AG04449 (cell line): ENCODE results near the gene ASB6.

Experiments used
- CTCF ChIA-PET: fragments of 350-600 bp; formaldehyde crosslinking; extraction: SDS; loops from one replicate; lab custom pipeline; 2021; ENCODE audit warnings: antibody characterized with exemption; lab: Yijun Ruan, JAX
- POLR2A ChIA-PET: fragments of 400-600, 350-600 bp; formaldehyde crosslinking; extraction: SDS; loops from one replicate; lab custom pipeline; 2020; ENCODE audit warnings: antibody characterized with exemption, inconsistent platforms; lab: Yijun Ruan, JAX
- DNase-seq: peaks from one replicate; pipeline ENCODE4 v3.0.0-alpha.2; 2010; ENCODE audit warnings: low read depth, low spot score
- H3K4me3 ChIP-seq: 2 replicates; pipeline ENCODE4 v1.5.1; 2011; ENCODE audit warnings: low read depth, mild to moderate bottlenecking, control low read depth, low read length
- CTCF ChIP-seq: IDR thresholded peaks from one replicate; pipeline ENCODE4 v1.5.1; 2011; ENCODE audit warnings: mild to moderate bottlenecking, moderate library complexity, low read length, control low read depth, inconsistent platforms; ENCODE audit not compliant: insufficient read depth; ENCODE audit errors: missing control alignments

Gene ASB6

GRCh38 chr9:129630967-129631673 lies 10.8 kb downstream of the ASB6 start:
- no peak for TF ChIP-seq CTCF
- no peak overlapping the region for H3K4me3 ChIP-seq
- POLR2A ChIA-PET: interaction anchor here (1.8 kb wide), 1 partner anchor 8 kb away, joined by 6 read pairs; no protein-coding TSS in a partner anchor
- CTCF ChIA-PET: interaction anchor here (0.9 to 15.5 kb wide), 9 partner anchors 9 to 499 kb away, joined by 3 to 735 read pairs (median 4); partner anchors contain the start of gene ASB6
- no peak for DNase-seq

GRCh38 chr9:129629251-129629820 lies 12.6 kb downstream of the ASB6 start:
- DNase-seq: no peak
- no peak for TF ChIP-seq CTCF
- peak overlapping the region; percentile 6; the same call in 1 of the 2 replicates for H3K4me3 ChIP-seq
- ChIA-PET CTCF (interaction anchor here (0.9 to 15.5 kb wide), 5 partner anchors 9 to 612 kb away, joined by 3 to 735 read pairs (median 4); partner anchors contain the start of genes ASB6 and C9orf50), POLR2A (interaction anchor here (1.0 kb wide), 1 partner anchor 8 kb away, joined by 4 read pairs; no protein-coding TSS in a partner anchor)

GRCh38 chr9:129628709-129629108 lies 13.2 kb downstream of the ASB6 start:
- CTCF ChIA-PET: interaction anchor here (0.9 to 15.5 kb wide), 3 partner anchors 11 to 611 kb away, joined by 3 to 735 read pairs (median 133); partner anchors contain the start of gene ASB6
- peak overlapping the region; percentile 13; the same call in 1 of the 2 replicates for H3K4me3 ChIP-seq
- no peak for TF ChIP-seq CTCF
- POLR2A ChIA-PET: interaction anchor here (1.0 kb wide), 1 partner anchor 8 kb away, joined by 4 read pairs; no protein-coding TSS in a partner anchor
- DNase-seq: no peak

- DNase-seq: no peak
- ChIA-PET CTCF (interaction anchor here (0.8 to 15.5 kb wide), 5 partner anchors 12 to 495 kb away, joined by 3 to 735 read pairs (median 5); partner anchors contain the start of gene ASB6), POLR2A (interaction anchor here (0.8 to 2.3 kb wide), 7 partner anchors 12 to 488 kb away, joined by 3 to 15 read pairs (median 5); partner anchors contain the start of gene IER5L)
- no peak for TF ChIP-seq CTCF
- H3K4me3 ChIP-seq: peak overlapping the region; percentile 66
Measured at GRCh38 chr9:129627556-129628440, 14.2 kb downstream of the ASB6 start.

- peak; percentile 84 for DNase-seq
- ChIA-PET CTCF (interaction anchor here (0.8 to 15.5 kb wide), 6 partner anchors 13 to 494 kb away, joined by 3 to 735 read pairs (median 60); partner anchors contain the start of gene ASB6), POLR2A (interaction anchor here (0.6 to 2.3 kb wide), 12 partner anchors 10 to 678 kb away, joined by 3 to 15 read pairs (median 4); partner anchors contain the start of gene IER5L)
- TF ChIP-seq CTCF: no peak
- peak overlapping the region; percentile 66 for H3K4me3 ChIP-seq
Measured at GRCh38 chr9:129626625-129627284, 15.2 kb downstream of the ASB6 start.
